GM18499 (cell line): ENCODE results near the gene DIP2C.
"Not testable (repeated sequence)": the region's sequence is repeated elsewhere in the genome, so short reads cannot be mapped to it uniquely, and the experiment has no call there.

Experiments used
- ATAC-seq: cut with Tn5 transposase; IDR thresholded peaks from one replicate; pipeline ENCODE4 v1.9.1; 2021; ENCODE audit warnings: moderate number of reproducible peaks; ENCODE audit not compliant: insufficient read depth, unreplicated experiment

DIP2C gene

DNA sequence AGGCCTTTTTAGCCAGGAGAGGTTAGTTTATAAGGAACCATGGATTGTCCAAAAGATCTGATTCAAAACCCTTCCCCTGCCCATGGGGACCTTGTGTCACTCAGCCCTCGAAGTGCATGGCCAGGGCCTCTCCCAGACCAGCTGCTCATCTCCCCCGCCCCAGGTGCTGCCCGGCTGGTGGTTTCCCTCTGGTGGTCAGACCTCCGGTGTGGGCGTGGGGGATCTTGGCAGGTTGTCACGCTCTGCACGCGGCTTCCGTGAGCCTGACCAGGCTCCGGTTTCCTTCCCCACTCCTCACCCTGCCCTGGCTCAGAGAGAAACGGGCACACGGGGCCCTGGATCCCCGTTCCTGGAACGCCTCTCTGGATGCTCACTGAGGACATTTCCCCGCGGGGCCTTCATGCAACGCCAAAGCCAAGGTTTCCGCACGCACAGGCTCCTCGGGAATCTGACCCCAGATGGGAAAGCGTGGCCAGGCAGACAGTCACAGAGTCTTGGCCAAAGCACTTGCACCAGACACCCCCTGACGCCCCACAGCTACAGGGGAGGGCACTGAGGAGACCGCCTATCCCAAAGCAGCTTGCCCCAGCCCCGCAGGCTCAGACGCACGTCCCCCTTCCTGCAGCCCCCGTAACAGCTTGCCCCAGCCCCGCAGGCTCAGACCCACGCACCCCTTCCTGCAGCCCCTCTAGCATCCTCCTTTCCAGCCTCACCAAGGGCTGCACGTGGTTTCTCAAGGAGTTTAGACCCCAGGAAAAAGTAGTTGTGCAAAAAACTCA is 7.8 kb upstream of the DIP2C start:
- no peak for ATAC-seq

DNA sequence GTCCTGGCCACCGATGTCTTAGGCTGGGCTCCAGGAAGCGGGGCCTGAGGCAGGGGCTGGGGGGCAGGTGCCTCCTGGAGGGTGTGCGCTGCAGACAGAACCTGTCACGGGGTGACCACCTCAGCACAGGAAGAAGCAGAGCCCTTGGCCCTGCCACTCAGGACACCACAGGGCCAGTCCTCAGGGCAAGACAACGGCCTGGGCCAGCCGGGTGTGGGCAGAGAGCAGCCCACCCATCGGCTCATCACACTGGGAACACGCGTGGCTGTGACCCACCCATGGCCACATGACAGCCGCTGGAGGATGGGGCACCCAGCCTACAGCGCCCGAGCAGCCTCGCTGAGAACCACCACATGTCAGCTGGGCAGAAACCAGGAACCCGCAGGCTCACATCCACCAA is 5.9 kb upstream of the DIP2C start:
- ATAC-seq, result no peak

- no peak for ATAC-seq
These were observed 4.0 kb upstream of the DIP2C start for GRCh38 chr10:693506-693905.

GRCh38 chr10:692682-693351 is 3.3 kb upstream of the DIP2C start:
- no peak for ATAC-seq

- ATAC-seq, result no peak
These were observed 1.7 kb upstream of the DIP2C start for GRCh38 chr10:691216-691615.

DNA sequence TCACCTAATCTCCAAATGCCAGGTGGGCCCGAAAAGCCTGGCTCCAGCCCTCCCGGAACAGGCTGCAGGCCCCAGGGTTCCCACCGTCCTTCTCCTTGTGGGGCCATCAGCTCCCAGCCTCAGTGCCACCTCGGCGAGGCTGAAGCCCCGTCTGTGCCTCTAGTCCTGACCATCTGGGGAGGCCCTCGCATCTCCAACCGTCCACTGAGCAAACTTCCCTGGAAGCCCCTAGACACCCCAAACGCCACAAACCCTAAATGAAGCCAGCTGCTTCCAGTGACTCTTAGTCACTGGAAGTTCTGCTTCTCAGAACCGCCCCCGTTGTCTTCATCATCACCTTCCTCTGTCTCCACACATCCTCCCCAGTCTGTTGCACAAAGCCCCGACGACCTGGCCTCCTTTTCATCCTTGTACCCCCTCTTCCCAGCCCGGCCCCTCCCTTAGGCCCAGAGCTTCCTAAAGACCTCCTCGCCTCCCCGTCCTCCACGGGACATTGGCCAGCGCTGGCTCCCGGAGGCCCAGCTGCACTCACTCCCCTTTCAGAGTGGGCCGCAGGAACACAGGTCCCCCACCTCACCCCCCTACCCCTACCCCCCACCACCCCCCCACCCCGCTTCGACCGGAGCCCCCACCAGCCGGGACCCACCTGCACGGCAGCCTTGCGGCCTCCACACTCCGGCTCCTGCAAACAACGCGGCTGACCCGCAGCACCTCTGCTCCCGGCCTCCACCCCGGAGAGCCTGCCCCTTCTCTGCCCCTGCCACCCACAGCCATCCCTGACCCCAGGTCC is 1.1 kb upstream of the DIP2C start:
- no peak for ATAC-seq

- ATAC-seq, result no peak
These were observed 382 bp downstream of the DIP2C start for GRCh38 chr10:689121-689451.

GRCh38 chr10:688312-689120 is 952 bp downstream of the DIP2C start:
- ATAC-seq, result no peak

DNA sequence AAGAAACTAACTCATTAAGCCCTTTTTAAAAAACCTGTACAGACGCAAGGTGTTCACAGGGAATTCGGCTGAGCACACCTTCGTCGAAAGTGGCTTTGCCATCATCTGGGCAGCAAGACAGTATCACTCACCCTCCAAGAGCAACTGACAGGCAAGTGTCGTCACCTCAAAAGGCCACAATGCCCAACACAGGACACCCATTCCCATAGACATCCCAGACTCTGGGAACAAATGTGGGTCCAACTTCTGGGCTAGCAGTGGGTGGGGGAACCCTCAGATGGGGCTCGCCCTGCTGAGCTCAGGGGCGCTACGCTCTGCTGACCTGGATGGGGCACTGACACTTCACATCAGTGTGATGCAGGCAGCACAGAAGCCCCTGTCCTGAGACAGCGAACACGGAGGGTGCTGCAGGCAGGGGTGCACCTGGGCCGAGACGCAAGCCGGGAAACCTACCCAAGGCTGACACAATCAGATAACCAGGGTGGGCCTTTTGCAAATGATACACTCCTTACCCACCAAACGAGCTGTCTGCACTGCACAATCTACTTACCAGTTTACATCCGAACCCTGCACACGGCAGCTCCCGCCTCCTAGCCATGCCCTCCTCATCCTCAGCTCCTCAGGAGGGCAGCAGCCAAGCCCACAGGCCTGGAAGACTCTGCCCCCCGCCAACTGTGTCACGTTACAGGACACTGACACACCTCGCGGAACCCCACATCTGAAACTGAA is 1.7 kb downstream of the DIP2C start:
- no peak for ATAC-seq

DNA sequence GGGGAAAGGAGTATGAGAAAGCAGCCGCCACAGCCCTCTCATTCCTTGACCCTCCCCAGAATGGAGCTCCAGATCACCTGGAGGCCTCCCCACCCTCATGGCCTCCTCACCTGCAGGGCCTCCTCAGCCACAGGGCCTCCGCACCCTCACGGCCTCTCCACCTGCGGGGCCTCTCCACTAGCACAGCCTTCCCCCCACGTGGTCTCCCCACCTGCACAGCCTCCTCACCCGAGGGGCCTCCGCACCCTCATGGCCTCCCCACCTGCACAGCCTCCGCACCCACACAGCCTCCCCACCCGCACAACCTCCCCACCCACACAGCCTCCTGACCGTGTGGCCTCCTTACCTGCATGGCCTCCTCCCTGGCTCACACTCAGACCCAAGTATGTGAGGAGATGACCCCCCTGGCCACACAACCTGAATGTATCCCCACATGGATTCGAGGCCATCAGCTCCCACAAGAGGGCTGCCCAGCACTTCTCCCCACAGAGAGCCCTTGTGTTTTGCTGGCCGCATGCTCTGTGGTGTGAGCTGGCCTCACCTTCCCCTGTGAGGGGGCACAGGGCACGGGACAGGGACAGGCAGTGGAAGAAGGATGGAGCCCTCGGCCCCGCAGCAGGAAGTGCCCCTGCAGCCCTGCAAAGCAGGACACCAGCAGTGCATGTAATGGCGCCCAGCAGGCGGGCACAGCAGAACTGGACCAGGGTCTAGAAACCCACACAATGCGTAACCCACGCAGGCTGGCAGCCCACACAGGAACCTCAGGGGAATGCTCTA is 3.1 kb downstream of the DIP2C start:
- no peak for ATAC-seq

DNA sequence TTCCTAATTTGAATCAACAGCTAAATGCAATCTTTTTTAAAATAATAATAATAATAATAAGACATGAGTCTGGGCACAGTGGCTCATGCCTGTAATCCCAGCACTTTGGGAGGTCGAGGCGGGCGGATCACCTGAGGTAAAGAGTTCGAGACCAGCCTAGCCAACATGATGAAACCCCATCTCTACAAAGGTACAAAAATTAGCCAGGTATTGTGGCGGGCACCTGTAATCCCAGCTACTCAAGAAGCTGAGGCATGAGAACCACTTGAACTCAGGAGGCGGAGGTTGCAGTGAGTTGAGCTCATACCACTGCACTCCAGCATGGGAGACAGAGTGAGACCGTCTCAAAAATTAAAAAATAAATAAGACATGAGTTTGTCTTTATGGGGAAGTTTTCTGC is 3.9 kb downstream of the DIP2C start:
- no peak for ATAC-seq

DNA sequence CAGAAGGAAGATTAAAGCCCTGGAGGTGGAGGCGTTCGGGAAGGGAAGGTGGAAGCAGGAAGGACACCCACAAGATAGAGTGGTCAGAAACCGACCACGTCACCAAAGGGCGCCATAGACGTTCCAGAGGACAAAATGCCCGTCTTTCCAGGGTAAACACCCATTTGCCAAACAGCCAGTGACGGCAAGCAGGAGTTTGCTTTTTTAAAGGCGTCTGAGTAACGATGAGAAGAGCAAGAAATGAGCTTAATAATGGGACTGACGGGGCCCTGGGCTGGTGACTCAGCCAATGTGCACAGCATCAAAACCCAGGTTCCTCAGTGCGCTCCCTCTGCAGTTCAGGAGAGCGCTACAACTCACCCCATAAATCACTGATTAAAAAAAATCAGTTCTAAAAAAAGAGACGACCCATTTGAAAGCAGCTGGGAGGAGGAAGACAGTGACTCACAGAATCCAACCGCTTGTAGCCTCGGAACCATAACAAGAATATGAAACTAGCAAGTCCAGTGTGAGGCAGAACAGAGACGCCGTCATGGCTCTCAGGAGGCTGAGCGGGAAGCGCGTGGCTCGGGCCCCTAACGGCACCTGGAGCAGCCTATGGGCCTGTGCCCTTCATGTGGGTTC is 5.9 kb downstream of the DIP2C start:
- ATAC-seq, result no peak

DNA sequence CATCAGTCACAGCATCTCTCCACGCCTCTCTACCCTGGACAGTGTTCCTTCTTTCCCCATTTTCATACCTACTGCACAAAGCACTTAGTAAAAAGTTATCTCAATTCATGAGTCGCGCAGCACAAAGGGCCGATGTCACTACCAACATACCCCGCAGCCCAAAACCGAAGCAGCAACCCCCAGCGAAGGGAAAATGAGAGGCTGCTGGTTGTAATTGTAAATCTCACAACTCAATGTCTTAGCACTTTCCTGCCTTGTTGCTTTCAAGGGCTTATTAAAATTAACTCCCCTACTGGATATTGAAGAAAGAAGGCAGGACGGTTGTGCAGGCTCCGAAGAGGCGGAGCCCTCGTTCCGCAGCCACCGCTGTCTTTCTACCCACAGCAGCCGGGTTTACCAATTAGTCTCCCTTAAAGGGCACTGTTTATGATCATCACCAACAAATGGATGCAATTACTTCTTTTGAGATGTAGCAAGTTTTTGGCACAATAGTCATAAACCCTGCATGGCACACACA is 6.5 kb downstream of the DIP2C start:
- ATAC-seq, result no peak

DNA sequence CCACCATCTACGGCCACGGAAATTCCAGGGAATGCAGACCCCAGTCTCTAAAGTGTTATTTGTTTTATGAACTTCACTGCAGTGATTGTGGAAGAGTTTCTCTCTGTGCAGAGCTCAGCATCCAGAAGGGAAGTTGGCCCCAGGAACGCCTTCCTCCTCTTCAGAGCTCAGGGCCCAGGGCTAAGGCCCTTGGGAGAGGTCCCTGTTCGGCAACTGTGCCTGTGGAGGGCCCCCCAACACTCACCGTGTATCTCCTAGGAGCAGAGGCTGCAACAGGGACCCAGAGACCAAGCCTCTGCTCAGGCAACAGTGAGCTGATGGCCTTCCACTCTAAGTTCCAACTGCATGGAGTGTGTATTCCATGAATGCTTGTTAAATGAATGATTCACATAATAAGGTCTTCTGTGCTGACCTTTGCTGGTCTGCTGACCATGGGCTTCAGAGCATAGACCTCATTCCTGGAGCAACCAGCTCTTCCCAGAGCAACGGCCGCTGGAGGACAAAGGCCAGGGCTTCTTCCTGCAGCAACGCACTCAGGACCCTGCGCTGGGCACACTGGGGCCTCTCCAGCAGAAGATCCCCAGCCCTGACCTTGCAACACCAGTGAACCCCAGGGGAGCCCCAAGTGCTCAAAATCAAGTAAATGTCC is 7.7 kb downstream of the DIP2C start:
- no peak for ATAC-seq

DNA sequence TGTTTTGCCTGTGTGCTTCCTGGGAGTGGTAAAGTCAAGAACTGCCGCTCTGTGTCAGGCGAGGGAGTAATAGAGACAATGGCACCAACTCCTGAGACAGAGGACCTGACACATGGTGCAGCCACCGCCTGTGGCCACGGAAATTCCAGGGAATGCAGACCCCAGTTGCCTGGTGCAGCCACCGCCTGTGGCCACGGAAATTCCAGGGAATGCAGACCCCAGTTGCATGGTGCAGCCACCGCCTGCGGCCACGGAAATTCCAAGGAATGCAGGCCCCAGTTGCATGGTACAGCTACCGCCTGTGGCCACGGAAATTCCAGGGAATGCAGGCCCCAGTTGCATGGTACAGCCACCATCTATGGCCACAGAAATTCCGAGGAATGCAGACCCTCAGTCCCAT is 8.7 kb downstream of the DIP2C start:
- no peak for ATAC-seq

GRCh38 chr10:680146-680545 is 9.3 kb downstream of the DIP2C start:
- ATAC-seq, result no peak

DNA sequence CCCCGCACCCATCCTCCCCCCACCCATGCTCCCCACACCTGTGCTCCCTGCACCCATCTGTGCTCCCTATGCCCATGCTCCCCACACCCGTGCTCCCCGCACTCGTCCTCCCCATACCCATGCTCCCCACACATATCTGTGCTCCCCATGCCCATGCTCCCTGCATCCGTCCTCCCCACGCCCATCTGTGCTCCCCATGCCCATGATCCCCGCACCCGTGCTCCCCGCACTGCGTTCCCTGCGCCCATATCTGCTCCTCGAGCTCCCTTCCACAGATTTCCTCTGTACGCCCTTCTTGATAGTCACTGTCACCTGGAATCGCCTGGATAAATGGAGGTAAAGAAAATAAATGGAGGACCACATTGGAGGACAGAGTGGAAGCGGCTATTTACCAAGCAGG is 9.9 kb downstream of the DIP2C start:
- no peak for ATAC-seq

DNA sequence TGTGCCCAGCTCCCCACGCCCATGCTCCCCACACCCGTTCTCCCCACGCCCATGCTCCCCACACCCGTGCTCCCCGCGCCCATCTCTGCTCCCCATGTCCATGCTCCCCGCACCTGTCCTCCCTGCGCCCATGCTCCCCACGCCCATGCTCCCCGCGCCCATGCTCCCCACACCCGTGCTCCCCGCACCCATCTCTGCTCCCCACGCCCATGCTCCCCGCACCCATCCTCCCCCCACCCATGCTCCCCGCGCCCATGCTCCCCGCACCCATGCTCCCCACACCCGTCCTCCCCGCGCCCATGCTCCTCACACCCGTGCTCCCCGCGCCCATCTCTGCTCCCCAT is 10.8 kb downstream of the DIP2C start:
- not testable (repeated sequence) for ATAC-seq
